Measurements from ENCODE around the gene DTX3L.

DTX3L gene

GRCh38 chr3:122608916-122609315 lies 44.8 kb downstream of the DTX3L start:
- DNase-seq: no peak

- peak in 1 of 2 donors; percentile 38 for DNase-seq
These were observed 45.8 kb downstream of the DTX3L start for GRCh38 chr3:122609798-122610559.

DNA sequence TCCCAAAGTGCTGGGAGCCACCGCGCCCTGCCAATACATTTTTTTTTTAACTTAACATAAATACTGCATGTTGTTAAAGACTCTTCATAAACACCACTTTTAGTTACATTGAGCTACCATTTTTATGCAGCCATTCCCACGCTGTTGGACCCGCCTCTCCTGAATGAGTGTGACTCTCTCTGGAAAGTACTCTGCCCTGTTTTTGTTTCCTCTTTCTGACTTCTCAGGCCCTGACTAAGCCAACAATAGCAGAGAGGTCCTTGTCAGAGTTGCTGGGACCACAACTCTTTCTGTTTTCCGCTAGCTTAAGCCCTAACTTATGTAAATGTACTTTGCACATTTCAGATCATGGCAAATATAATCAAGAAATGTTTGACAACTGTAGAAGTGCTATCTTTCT lies 48.6 kb downstream of the DTX3L start:
- DNase-seq: no peak

DNA sequence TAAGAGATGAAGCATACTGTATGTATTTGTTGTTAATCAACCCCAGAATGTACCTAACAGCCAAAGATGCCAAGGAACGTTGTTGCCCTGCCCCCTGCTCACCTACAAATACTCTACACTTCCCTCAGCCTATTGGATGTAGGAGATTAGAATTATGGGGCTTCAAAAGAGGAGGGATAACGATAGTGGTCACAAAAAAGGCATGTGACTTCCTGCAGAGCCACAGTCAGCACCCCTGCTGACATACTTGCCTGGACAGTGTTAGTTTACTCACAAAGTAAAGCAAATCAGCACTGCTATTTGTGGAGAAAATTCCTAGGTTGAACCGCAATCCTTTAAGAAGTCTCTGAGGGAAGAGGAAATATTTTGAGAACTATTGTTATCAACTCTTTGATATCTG lies 51.2 kb downstream of the DTX3L start:
- no peak for DNase-seq

DNA sequence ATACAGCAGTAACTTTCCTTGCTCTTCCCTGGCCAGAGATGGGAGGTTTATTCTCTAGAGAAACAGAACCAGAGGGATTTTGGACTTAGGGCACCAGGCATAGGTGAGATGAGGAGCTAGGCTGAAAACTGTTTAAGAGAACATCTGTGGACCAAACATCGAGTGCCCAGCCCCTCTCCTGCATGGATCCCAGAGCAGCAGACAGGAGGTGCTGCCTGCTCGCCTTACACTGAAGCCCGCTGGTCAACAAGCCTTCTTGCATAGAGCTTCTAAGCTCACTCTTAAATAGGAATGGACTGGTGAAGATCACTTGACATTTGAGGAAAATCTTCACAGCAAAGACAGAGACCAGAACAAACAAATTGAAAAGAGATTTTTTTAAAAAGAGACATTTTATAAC lies 54.5 kb downstream of the DTX3L start:
- DNase-seq: no peak

GRCh38 chr3:122619040-122619439 lies 54.9 kb downstream of the DTX3L start:
- DNase-seq: no peak

DNA sequence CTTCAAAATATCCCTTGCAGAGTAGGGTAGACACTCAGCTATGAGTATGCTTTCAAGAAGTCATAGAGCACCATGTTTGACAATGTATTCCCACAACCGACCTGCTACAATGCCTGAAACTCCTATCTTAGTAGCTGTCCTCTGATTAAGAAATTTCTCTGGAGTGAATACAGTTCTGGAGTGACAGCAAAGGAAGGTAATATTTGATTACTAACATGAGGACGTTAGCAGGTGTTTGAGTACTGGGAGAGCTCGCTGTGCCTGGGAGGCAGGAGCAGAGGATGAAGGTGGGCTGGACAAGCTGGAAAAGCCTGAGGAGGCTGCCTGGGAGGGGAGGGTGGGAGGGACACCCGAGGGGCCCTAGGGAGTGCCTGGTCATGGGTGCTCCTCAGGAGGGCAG lies 56.3 kb downstream of the DTX3L start:
- no peak for DNase-seq

DNA sequence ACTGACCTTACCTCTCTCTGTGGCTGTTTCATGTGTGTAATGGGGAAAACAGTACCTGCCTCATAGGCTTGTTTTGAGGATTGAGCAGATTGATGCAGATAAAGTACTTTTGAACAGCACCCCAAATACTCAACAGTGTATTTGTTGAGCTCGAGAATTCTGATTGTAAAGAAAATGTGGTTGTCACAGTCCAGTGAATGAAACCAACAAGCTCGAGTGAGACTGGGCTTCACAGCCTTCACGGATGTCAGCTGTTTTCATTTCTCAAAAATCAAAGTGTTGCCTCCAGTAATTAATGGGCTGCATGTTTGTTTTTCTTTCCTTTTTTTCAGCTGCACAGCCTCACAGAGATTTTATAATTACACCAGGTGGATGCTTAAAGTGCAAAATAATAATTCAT lies 57.0 kb downstream of the DTX3L start:
- peak in 1 of 2 donors; percentile 3 for DNase-seq

- no peak for DNase-seq
These were observed 59.1 kb downstream of the DTX3L start for GRCh38 chr3:122623031-122623829.
